DND-41 (cell line): ENCODE data around the gene BTC.

Source experiments
- ATAC-seq: fragments of 200-7000 bp; cut with Tn5 transposase; 3 replicates; pipeline ENCODE4 v1.9.1; 2021; ENCODE audit warnings: low read depth; ENCODE audit not compliant: insufficient read depth
- DNase-seq: peaks from one replicate; pipeline ENCODE4 v3.0.0-alpha.2; 2020
- H2AFZ ChIP-seq: 2 replicates; pipeline ENCODE4 v1.6.0; 2012; ENCODE audit warnings: low read depth, low read length
- H3K27ac ChIP-seq: 2 replicates; pipeline ENCODE4 v1.5.1; 2012; ENCODE audit warnings: low read length, inconsistent platforms
- H3K27me3 ChIP-seq: fragments of 200-600 bp; sonication (generic); 2 replicates; pipeline ENCODE4 v1.6.0; 2012; ENCODE audit warnings: low read length, mild to moderate bottlenecking, inconsistent platforms; ENCODE audit not compliant: insufficient read depth, poor library complexity
- H3K36me3 ChIP-seq: 2 replicates; pipeline ENCODE4 v1.5.1; 2012; ENCODE audit warnings: low read length, inconsistent platforms; ENCODE audit not compliant: insufficient read depth
- H3K4me1 ChIP-seq: 2 replicates; pipeline ENCODE4 v1.5.1; 2012; ENCODE audit warnings: mild to moderate bottlenecking, low read length; ENCODE audit not compliant: insufficient read depth
- H3K4me2 ChIP-seq: 2 replicates; pipeline ENCODE4 v1.6.0; 2012; ENCODE audit warnings: mild to moderate bottlenecking, moderate library complexity, low read length, inconsistent platforms; ENCODE audit not compliant: insufficient read depth
- H3K4me3 ChIP-seq, 2 experiments: fragments of 200-600 bp in 1 of 2; shearing (Covaris generic) in 1 of 2; 2 replicates each; pipeline ENCODE4 v1.5.1; 2012 to 2016; ENCODE audit warnings: inconsistent platforms in 2 of 2, low read length in 2 of 2, mild to moderate bottlenecking in 2 of 2, low read depth in 1 of 2, moderate library complexity in 1 of 2
- H3K79me2 ChIP-seq: 2 replicates; pipeline ENCODE4 v1.6.0; 2012; ENCODE audit warnings: low read length, inconsistent platforms; ENCODE audit not compliant: insufficient read depth
- H3K9ac ChIP-seq: 2 replicates; pipeline ENCODE4 v1.6.0; 2012; ENCODE audit warnings: low read depth, mild to moderate bottlenecking, inconsistent platforms, low read length, moderate library complexity
- H3K9me3 ChIP-seq: 2 replicates; pipeline ENCODE4 v1.5.1; 2012; ENCODE audit warnings: low read length, moderate library complexity, mild to moderate bottlenecking, inconsistent platforms; ENCODE audit not compliant: insufficient read depth, severe bottlenecking
- H4K20me1 ChIP-seq: 2 replicates; pipeline ENCODE4 v1.6.0; 2012; ENCODE audit warnings: low read length; ENCODE audit not compliant: insufficient read depth
- EZH2 ChIP-seq: IDR thresholded peaks from 3 replicates; pipeline ENCODE4 v1.6.1; 2012; ENCODE audit warnings: borderline replicate concordance, low read depth, mild to moderate bottlenecking, moderate library complexity, low read length, inconsistent platforms; ENCODE audit not compliant: severe bottlenecking
- TF ChIP-seq, protein P1 (sequence below): IDR thresholded peaks from 2 replicates; pipeline ENCODE4 v1.5.1; 2012; ENCODE audit warnings: borderline replicate concordance, low read length, moderate library complexity, mild to moderate bottlenecking; ENCODE audit not compliant: poor library complexity, severe bottlenecking; ENCODE audit errors: extremely low read depth

Gene BTC

DNA sequence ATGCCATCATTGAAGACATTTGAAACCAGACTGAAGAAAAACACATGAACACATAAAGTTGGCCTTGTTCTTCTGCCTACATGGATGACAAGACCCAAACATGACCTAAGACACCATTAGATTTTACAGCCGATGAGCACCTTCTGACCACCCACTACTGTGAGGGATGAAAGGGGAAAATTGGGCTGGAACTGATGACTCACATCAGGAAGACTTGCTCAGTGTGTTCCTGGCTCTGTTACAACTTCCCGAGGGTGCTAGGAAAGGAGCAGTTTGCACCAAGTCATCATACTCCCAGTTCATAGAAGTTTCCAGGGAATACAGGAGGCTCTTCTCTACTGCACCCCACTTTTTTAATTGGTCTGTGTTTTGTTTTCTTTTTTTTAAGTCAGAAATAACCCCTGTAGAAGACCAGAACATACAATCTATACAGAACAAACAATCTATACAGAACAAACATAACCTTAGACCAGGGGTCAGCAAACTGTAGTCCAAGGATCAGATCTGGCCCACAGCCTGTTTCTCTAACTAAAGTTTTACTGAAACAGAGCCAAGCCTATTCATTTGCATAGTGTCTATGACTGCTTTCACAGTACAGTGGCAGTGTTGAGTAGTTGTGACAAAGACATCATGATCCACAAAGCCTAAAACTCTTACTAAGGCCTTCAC, 25.3 kb downstream of the BTC start:
- Histone ChIP-seq H3K9me3 (no peaks in the 10 kb centered on the region), H2AFZ (no peak overlapping the region), H3K27ac (no peak overlapping the region), H3K4me1 (no peaks in the 10 kb centered on the region), H3K79me2 (no peaks in the 10 kb centered on the region), H3K27me3 (no peaks in the 10 kb centered on the region), H3K9ac (no peak overlapping the region), H3K4me3 (no peak overlapping the region), H3K36me3 (no peaks in the 10 kb centered on the region), H4K20me1 (no peaks in the 10 kb centered on the region), H3K4me2 (no peak overlapping the region)
- ATAC-seq: no peak
- no peak for DNase-seq
- no peak for TF ChIP-seq EZH2
- TF ChIP-seq, protein P1, sequence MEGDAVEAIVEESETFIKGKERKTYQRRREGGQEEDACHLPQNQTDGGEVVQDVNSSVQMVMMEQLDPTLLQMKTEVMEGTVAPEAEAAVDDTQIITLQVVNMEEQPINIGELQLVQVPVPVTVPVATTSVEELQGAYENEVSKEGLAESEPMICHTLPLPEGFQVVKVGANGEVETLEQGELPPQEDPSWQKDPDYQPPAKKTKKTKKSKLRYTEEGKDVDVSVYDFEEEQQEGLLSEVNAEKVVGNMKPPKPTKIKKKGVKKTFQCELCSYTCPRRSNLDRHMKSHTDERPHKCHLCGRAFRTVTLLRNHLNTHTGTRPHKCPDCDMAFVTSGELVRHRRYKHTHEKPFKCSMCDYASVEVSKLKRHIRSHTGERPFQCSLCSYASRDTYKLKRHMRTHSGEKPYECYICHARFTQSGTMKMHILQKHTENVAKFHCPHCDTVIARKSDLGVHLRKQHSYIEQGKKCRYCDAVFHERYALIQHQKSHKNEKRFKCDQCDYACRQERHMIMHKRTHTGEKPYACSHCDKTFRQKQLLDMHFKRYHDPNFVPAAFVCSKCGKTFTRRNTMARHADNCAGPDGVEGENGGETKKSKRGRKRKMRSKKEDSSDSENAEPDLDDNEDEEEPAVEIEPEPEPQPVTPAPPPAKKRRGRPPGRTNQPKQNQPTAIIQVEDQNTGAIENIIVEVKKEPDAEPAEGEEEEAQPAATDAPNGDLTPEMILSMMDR: no peak

DNA sequence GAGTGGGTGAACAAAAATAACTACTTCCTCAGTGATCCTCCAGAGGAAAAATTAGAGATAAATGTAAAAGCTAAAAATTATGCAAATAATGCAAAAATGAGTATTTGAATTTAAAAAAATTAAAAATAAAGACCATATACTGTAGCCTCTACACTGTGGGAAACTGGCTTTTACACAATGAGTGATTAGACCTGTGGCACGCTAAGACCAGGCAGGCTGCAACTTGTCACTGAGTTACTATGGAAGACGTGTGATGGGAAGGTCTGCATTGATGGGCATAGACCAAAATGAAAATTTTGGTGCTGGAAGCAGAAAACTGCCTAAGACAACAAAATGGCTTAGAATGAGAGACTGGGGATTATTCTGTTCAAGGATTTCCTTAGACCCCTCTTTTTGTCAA, 30.2 kb downstream of the BTC start:
- Histone ChIP-seq H3K4me3 (no peak overlapping the region), H3K79me2 (no peaks in the 10 kb centered on the region), H3K27me3 (no peaks in the 10 kb centered on the region), H3K4me2 (no peak overlapping the region), H3K4me1 (no peaks in the 10 kb centered on the region), H2AFZ (no peak overlapping the region), H3K27ac (no peak overlapping the region), H3K9ac (no peak overlapping the region), H3K9me3 (no peaks in the 10 kb centered on the region), H3K36me3 (no peaks in the 10 kb centered on the region), H4K20me1 (no peaks in the 10 kb centered on the region)
- TF ChIP-seq EZH2: no peak
- TF ChIP-seq, protein P1: no peak
- ATAC-seq (no peak), DNase-seq (no peak)

DNA sequence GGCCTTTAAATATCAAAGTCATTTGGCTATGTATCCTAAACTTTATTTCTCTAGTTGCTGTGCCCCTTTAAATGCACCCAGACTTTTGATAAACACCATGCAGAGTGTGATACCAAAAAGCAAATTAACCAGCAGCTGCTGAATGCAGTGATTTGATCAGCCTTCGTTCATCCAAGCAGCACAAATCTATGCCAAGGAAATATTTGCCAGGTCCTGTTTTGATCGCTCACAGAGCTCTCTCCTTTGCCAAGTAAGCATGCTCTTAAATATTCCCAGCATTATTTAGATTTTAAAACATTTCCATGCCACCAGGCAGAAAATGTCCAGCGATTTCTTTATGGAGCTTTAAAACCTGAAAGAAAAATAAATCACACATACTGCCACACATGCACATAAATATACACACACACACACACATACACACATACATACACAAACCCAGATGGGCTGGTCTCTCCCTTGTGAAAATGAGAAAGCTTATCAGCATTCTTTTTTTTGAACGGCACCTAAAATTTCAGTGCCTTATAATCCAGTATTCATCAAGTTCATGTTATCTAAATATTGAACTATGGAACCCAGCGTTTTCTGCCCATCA, 35.7 kb downstream of the BTC start:
- H3K9ac ChIP-seq: no peak overlapping the region
- no peak overlapping the region for H2AFZ ChIP-seq
- H3K79me2 ChIP-seq: no peaks in the 10 kb centered on the region
- no peak overlapping the region for H3K27ac ChIP-seq
- H3K36me3 ChIP-seq: no peaks in the 10 kb centered on the region
- H3K4me2 ChIP-seq: no peak overlapping the region
- no peak for DNase-seq
- no peaks in the 10 kb centered on the region for H4K20me1 ChIP-seq
- no peak for ATAC-seq
- TF ChIP-seq EZH2: no peak
- TF ChIP-seq, protein P1: no peak
- H3K4me3 ChIP-seq: no peak overlapping the region
- H3K9me3 ChIP-seq: no peaks in the 10 kb centered on the region
- no peaks in the 10 kb centered on the region for H3K27me3 ChIP-seq
- no peaks in the 10 kb centered on the region for H3K4me1 ChIP-seq
